Hepatocyte (in vitro differentiated cells): Measurements from ENCODE around the gene CEL. TPM values are rescaled to one million over a fixed set of nuclear protein-coding genes. Genes with fewer than 3 reads are reported as not detected.

ENCODE experiments used
- DNase-seq: peaks from one replicate; pipeline ENCODE4 v3.0.0-alpha.2; 2016; ENCODE audit warnings: low spot score
- H2AFZ ChIP-seq: fragments of 200-600 bp; sonication (generic); 2 replicates; pipeline ENCODE4 v1.6.0; 2016; ENCODE audit warnings: antibody characterized with exemption, mild to moderate bottlenecking
- H3K27ac ChIP-seq: fragments of 200-600 bp; sonication (generic); 2 replicates; pipeline ENCODE4 v1.5.1; 2016; ENCODE audit warnings: mild to moderate bottlenecking
- H3K27me3 ChIP-seq: fragments of 200-600 bp; sonication (generic); 2 replicates; pipeline ENCODE4 v1.6.1; 2016
- H3K36me3 ChIP-seq: fragments of 200-600 bp; sonication (generic); replicated peaks from 2 replicates; pipeline ENCODE4 v1.5.1; 2016; ENCODE audit warnings: low read depth; ENCODE audit not compliant: insufficient read depth
- H3K4me1 ChIP-seq: fragments of 200-600 bp; sonication (generic); 2 replicates; pipeline ENCODE4 v1.5.1; 2016; ENCODE audit warnings: mild to moderate bottlenecking, moderate library complexity; ENCODE audit not compliant: insufficient read depth
- H3K4me2 ChIP-seq: fragments of 200-600 bp; sonication (generic); 2 replicates; pipeline ENCODE4 v1.6.0; 2016
- H3K4me3 ChIP-seq: fragments of 200-600 bp; sonication (generic); 2 replicates; pipeline ENCODE4 v1.5.1; 2016; ENCODE audit warnings: mild to moderate bottlenecking
- H3K79me2 ChIP-seq: fragments of 200-600 bp; sonication (generic); 2 replicates; pipeline ENCODE4 v1.6.0; 2017; ENCODE audit warnings: mild to moderate bottlenecking
- H3K9me2 ChIP-seq: fragments of 200-600 bp; sonication (generic); replicated peaks from 2 replicates; pipeline ENCODE4 v1.6.0; 2017; ENCODE audit warnings: mild to moderate bottlenecking; ENCODE audit not compliant: insufficient read depth
- H3K9me3 ChIP-seq: fragments of 200-600 bp; sonication (generic); 2 replicates; pipeline ENCODE4 v1.5.1; 2016; ENCODE audit warnings: low read depth, mild to moderate bottlenecking
- H4K20me1 ChIP-seq: fragments of 200-600 bp; sonication (generic); 2 replicates; pipeline ENCODE4 v1.6.0; 2016; ENCODE audit warnings: mild to moderate bottlenecking; ENCODE audit not compliant: insufficient read depth, poor library complexity, severe bottlenecking
- EZH2 ChIP-seq: fragments of 200-600 bp; sonication (generic); IDR thresholded peaks from 2 replicates; pipeline ENCODE4 v1.6.1; 2016; ENCODE audit warnings: antibody characterized with exemption, mild to moderate bottlenecking, borderline replicate concordance
- EZH2phosphoT487 ChIP-seq: fragments of 200-600 bp; sonication (generic); IDR thresholded peaks from one replicate; pipeline ENCODE4 v1.6.1; 2018; ENCODE audit warnings: antibody characterized with exemption, mild to moderate bottlenecking, low read depth, moderate library complexity; ENCODE audit not compliant: unreplicated experiment, severe bottlenecking
- whole genome bisulfite sequencing: methylation state at CpG from one replicate; pipeline ENCODE4 v1.1.6; 2016; ENCODE audit warnings: low lambda C conversion rate; ENCODE audit errors: missing lambda C conversion rate; 5-methylcytosine and 5-hydroxymethylcytosine counted together
- polyA plus RNA-seq: library from polyadenylated mRNA; unstranded; fragments of >200 nt; fragmentation: Nextera tagmentation; extraction: Ambion mirVana; gene quantifications from 2 replicates; pipeline ENCODE4 v1.2.1, GENCODE V29; 2016
- total RNA-seq: library from RNA; depleted of rRNA; stranded (reverse); fragments of >200 nt; gene quantifications from 2 replicates; pipeline ENCODE4 v1.2.3, GENCODE V29; 2014
- TF ChIP-seq, protein P1 (sequence below): fragments of 200-600 bp; sonication (generic); IDR thresholded peaks from 2 replicates; pipeline ENCODE4 v1.5.1; 2016; ENCODE audit warnings: antibody characterized with exemption, mild to moderate bottlenecking; ENCODE audit not compliant: poor library complexity

CEL gene
- total and polyA plus RNA-seq, 2 experiments from 2014 or later = 4.4 to 5.9 TPM

DNA sequence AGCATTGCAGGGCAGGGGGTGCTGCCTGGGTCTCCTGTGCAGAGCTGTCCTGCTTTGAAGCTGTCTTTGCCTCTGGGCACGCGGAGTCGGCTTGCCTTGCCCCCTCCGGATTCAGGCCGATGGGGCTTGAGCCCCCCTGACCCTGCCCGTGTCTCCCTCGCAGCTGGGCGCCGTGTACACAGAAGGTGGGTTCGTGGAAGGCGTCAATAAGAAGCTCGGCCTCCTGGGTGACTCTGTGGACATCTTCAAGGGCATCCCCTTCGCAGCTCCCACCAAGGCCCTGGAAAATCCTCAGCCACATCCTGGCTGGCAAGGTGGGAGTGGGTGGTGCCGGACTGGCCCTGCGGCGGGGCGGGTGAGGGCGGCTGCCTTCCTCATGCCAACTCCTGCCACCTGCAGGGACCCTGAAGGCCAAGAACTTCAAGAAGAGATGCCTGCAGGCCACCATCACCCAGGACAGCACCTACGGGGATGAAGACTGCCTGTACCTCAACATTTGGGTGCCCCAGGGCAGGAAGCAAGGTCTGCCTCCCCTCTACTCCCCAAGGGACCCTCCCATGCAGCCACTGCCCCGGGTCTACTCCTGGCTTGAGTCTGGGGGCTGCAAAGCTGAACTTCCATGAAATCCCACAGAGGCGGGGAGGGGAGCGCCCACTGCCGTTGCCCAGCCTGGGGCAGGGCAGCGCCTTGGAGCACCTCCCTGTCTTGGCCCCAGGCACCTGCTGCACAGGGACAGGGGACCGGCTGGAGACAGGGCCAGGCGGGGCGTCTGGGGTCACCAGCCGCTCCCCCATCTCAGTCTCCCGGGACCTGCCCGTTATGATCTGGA, 2.7 kb downstream of the CEL start:
- no peak overlapping the region for H3K27ac ChIP-seq

DNA sequence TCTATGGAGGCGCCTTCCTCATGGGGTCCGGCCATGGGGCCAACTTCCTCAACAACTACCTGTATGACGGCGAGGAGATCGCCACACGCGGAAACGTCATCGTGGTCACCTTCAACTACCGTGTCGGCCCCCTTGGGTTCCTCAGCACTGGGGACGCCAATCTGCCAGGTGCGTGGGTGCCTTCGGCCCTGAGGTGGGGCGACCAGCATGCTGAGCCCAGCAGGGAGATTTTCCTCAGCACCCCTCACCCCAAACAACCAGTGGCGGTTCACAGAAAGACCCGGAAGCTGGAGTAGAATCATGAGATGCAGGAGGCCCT, 3.2 kb downstream of the CEL start:
- no peaks in the 10 kb centered on the region for H3K9me2 ChIP-seq
- H2AFZ ChIP-seq = no peak overlapping the region
- WGBS = 97% methylated on average over 17 of the region's 17 CpGs
- no peaks in the 10 kb centered on the region for H3K27me3 ChIP-seq
- peaks cover 6% of the 10 kb centered on the region for H3K4me1 ChIP-seq
- no peak for TF ChIP-seq EZH2
- TF ChIP-seq EZH2phosphoT487 = no peak
- TF ChIP-seq, protein P1, sequence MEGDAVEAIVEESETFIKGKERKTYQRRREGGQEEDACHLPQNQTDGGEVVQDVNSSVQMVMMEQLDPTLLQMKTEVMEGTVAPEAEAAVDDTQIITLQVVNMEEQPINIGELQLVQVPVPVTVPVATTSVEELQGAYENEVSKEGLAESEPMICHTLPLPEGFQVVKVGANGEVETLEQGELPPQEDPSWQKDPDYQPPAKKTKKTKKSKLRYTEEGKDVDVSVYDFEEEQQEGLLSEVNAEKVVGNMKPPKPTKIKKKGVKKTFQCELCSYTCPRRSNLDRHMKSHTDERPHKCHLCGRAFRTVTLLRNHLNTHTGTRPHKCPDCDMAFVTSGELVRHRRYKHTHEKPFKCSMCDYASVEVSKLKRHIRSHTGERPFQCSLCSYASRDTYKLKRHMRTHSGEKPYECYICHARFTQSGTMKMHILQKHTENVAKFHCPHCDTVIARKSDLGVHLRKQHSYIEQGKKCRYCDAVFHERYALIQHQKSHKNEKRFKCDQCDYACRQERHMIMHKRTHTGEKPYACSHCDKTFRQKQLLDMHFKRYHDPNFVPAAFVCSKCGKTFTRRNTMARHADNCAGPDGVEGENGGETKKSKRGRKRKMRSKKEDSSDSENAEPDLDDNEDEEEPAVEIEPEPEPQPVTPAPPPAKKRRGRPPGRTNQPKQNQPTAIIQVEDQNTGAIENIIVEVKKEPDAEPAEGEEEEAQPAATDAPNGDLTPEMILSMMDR = no peak
- H3K79me2 ChIP-seq = no peaks in the 10 kb centered on the region
- H3K9me3 ChIP-seq = no peaks in the 10 kb centered on the region
- H3K36me3 ChIP-seq = no peaks in the 10 kb centered on the region
- H4K20me1 ChIP-seq = no peaks in the 10 kb centered on the region
- DNase-seq = no peak
- no peak overlapping the region for H3K27ac ChIP-seq
- no peak overlapping the region for H3K4me2 ChIP-seq
- no peak overlapping the region for H3K4me3 ChIP-seq

More for the DNA sequence above, 2.7 kb downstream of the CEL start:
- TF ChIP-seq, protein P1 = no peak
- TF ChIP-seq EZH2phosphoT487 = no peak
- no peak for TF ChIP-seq EZH2
- no peaks in the 10 kb centered on the region for H3K9me3 ChIP-seq
- H3K27me3 ChIP-seq = no peaks in the 10 kb centered on the region
- no peak overlapping the region for H3K4me2 ChIP-seq
- H3K4me3 ChIP-seq = no peak overlapping the region
- H3K36me3 ChIP-seq = no peaks in the 10 kb centered on the region
- no peaks in the 10 kb centered on the region for H3K9me2 ChIP-seq
- H4K20me1 ChIP-seq = no peaks in the 10 kb centered on the region
- no peak overlapping the region for H2AFZ ChIP-seq
- DNase-seq = no peak
- WGBS = 96% methylated on average over 25 of the region's 30 CpGs
- H3K4me1 ChIP-seq = peaks cover 6% of the 10 kb centered on the region
- no peaks in the 10 kb centered on the region for H3K79me2 ChIP-seq

DNA sequence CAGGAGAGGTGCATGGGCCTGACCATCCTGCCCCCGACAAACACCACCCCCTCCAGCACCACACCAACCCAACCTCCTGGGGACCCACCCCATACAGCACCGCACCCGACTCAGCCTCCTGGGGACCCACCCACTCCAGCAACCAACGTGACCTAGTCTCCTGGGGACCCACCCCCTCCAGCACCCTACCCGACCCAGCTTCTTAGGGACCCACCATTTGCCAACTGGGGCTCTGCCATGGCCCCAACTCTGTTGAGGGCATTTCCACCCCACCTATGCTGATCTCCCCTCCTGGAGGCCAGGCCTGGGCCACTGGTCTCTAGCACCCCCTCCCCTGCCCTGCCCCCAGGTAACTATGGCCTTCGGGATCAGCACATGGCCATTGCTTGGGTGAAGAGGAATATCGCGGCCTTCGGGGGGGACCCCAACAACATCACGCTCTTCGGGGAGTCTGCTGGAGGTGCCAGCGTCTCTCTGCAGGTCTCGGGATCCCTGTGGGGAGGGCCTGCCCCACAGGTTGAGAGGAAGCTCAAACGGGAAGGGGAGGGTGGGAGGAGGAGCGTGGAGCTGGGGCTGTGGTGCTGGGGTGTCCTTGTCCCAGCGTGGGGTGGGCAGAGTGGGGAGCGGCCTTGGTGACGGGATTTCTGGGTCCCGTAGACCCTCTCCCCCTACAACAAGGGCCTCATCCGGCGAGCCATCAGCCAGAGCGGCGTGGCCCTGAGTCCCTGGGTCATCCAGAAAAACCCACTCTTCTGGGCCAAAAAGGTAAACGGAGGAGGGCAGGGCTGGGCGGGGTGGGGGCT, 4.6 kb downstream of the CEL start:
- no peak overlapping the region for H2AFZ ChIP-seq
- H3K79me2 ChIP-seq = no peaks in the 10 kb centered on the region
- no peaks in the 10 kb centered on the region for H3K36me3 ChIP-seq
- peaks cover 1% of the 10 kb centered on the region for H3K4me1 ChIP-seq
- no peak overlapping the region for H3K4me2 ChIP-seq
- DNase-seq = no peak
- no peaks in the 10 kb centered on the region for H3K9me2 ChIP-seq
- TF ChIP-seq EZH2 (no peak), EZH2phosphoT487 (no peak)
- TF ChIP-seq, protein P1 = no peak
- WGBS = 98% methylated on average over 20 of the region's 25 CpGs
- no peaks in the 10 kb centered on the region for H3K27me3 ChIP-seq
- H4K20me1 ChIP-seq = no peaks in the 10 kb centered on the region
- no peaks in the 10 kb centered on the region for H3K9me3 ChIP-seq
- no peak overlapping the region for H3K27ac ChIP-seq
- H3K4me3 ChIP-seq = no peak overlapping the region
